HG03460 (cell line): ENCODE data around the gene FOXA3.
A peak's percentile ranks its signal among the peaks of the same experiment; 100 is the strongest.
"Not testable (repeated sequence)": the region's sequence is repeated elsewhere in the genome, so short reads cannot be mapped to it uniquely, and the experiment has no call there.

ENCODE experiments used
- ATAC-seq: cut with Tn5 transposase; IDR thresholded peaks from one replicate; pipeline ENCODE4 v1.9.1; 2021; ENCODE audit not compliant: unreplicated experiment

The FOXA3 gene

DNA sequence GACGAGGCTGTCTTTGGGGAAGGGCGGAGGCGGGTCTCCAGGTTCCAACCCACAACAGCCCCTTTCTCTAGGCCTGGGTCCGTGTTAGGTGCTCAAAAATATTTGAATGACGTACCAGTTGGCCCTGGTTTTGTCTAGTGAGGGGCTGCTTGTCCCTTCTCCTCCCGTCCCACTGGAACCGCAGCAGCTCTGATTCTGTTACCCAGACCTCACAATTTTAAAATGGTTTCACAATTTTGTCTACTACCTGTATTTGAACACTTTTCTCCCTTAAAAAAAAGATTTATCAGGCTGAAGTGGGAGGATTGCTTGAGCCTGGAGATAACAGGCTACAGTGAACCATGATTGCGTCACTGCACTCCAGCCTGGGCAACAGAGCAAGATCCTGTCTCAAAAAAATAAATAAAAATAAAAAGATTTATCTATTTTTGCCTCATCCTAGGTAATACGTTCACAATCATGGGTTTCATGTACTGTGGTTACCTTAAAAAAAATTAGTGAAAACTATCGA, 23.1 kb downstream of the FOXA3 start:
- no peak for ATAC-seq

DNA sequence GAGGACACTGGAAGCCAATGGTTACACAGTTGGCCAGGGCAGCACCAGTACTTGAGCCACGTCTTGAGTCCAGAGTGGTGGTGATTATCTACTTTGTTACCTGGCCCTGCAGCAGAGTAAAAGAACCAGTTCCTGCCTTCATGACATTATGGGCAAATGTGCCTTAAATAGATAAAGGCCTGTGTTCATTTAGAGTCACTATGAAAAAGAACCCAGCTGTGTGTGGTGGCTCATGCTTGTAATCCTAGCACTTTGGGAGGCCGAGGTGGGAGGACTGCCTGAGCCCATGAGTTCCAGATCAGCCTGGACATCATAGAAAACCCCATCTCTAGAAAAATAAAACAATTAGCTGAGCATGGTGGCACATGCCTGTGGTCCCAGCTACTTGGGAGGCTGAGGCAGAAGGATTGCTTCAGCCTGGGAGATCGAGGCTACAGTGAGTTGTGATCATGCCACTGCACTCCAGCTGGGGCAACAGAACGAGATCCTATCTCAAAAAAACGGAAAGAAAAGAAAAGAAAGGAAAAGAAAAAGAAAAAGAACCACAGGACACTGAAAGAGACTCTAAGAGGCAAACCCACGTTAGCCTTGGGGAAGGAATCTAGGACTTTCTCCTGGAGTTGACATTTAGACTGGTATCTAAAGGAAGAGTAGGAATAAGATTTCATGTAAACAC, 25.2 kb downstream of the FOXA3 start:
- no peak for ATAC-seq

DNA sequence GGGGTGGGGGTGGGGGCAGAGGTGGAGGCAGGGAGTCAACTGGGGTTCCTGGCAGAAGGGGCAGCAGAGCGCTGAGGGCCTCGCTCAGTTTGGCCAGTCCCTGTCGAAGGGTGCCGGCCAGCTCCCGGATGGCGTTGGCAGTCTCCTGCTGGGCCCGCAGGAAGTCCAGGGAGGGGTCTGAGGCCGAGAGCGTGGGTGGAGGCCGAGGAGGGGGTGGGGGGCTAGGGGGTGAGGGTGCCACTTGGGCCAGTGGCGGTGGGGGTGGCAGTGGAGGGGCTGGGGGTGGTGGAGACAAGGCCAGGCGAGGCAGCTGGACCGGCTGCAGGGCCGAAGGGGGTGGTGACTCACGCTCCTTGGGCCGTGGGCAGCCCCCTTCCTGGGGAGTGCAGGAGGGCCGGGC, 26.8 kb downstream of the FOXA3 start:
- ATAC-seq, result no peak

DNA sequence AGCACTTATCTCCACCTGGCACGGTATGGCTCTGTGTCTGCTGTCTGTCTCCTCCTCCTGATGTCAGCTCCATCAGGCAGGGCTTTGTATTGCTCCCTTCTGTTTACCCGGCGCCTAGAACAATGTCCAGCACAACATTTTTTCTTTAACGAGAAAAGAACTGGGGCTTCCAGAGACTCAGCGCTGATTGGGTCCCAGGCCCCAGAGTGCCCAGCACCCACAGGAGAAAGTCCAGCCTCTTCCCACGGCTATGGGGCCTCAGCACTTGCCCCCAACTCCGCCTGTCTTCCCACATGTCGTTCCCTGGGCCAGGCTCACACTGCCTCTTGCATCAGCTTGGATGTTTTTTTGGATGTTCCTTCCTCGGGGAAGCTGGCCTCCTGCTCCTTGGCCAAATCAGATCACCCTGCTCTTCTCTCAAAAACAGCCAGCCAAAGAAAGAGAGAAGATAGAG, 31.4 kb downstream of the FOXA3 start:
- ATAC-seq, result no peak

DNA sequence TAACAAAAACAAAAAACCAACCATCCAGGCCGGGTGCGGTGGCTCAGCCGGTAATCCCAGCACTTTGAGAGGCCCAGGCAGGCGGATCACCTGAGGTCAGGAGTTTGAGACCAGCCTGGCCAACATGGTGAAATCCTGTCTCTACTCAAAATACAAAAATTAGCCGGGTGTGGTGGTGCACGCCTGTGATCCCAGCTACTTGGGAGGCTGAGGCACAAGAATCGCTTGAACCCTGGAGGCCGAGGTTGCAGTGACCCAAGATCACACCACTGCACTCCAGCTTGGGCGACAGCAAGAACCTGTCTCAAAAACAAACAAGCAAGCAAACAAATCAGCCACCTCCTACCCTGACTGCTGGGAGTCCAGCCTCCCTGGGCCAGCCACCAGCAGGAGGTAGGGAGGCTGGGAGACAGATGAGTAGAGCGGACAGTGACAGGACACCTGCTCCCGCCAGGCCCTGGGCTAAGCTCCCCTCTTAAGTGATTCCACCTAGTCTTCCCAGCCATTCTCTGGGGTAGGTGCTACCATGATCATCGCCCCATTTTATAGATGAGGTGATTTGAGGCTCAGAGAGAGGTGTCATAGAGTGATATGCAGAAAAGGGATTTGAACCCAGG, 32.0 kb downstream of the FOXA3 start:
- not testable (repeated sequence) for ATAC-seq

DNA sequence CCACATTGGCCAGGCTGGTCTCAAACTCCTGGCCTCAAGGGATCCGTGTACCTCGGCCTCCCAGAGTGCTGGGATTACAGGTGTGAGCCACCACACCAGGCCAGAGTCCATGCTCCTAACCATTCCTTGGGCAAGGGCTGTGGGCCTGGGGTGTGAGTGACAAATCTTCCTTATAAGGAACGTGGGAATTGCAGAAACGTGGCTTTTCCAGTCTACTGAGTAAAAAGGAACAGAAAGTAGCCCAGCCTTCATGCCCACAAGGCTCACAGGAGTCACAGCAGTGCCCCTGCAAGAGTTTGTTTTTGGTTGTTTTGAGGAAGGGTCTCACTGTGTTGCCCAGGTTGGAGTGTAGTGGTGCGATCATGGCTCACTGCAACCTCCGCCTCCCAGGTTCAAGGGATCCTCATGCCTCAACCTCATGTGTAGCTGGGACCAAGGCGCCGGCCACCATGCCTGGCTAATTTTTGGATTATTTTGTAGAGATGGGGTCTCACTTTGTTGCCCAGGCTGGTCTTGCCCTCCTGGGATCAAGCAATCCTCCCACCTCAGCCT, 33.2 kb downstream of the FOXA3 start:
- ATAC-seq, result no peak

DNA sequence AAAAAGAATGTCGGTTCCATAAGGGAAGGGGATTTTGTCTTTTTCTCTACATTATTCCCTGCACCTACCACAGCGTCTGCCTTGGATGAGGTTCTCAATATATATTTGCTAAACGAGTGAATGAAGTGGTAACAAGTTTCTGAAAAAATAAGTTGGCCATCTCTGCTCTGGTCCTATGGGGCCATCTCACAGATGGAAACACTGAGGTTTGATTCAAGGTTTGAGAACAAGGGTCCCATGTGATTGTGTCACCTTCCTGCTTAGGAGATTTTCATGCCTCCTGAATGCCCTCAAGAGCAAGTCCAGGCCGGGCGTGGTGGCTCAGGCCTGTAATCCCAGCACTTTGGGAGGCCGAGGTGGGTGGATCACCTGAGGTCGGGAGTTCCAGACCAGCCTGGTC, 35.1 kb downstream of the FOXA3 start:
- no peak for ATAC-seq

DNA sequence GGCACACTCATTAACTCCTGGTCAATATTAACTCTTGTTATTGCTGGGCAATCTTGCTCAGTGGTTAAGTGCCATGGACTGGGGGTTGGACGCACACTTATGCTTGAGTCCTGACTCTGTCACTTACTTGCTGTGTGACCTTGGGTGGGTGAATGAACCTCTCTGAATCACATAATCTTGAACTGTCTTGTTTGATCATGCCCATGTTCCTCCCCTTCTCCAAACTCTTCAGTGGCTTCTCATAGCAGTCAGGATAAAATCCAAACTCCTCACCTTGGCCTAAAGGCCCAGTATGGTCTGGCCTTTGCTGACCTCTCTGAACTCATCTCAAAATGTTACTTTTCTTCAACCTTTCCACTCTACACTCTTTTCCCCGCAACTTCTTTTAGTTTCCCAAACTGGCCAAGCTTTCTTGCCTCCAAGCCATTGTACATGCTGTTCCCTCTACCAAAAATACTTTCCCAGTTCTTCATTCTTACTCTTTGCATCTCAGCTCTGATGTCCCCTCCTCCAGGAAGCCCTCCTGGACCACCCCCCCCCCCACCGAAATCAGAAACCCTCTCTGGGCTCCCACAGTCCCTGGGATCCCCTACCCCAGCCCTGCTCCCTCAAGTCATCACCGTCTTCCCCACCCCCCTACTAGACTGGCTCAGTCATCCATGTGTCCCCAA, 35.9 kb downstream of the FOXA3 start:
- no peak for ATAC-seq

DNA sequence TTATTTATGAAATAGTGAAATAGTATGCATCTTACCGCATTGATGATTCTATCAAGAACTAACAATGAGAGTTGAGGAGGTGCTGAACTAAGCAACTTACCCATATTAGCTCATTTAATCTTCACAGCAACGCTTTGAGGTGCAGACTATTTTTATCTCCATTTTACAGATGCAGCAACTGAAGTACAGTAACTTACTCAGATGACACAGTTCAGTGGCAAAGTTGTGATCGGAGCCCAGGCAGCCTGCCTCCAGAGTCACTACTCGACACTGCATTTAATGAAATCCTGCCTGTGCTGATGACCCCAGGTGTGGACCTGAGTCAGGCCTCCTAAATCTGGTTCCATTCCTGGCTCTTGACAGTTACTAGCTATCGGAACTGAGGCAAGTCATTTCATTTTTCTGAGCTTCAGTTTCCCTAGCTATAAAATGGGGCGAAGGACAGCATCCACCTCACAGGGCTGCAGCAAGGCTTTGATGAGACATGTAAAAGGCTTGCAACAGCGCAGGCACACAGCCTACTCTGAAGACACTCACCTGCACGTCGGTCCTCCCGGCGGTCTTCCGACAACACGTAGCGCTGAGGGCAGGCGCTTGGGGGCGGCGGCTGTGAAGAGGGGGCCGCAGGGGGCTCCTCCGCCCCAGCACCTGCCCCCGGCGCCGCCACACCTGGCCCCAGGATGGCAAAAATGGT, 36.8 kb downstream of the FOXA3 start:
- ATAC-seq, result no peak

DNA sequence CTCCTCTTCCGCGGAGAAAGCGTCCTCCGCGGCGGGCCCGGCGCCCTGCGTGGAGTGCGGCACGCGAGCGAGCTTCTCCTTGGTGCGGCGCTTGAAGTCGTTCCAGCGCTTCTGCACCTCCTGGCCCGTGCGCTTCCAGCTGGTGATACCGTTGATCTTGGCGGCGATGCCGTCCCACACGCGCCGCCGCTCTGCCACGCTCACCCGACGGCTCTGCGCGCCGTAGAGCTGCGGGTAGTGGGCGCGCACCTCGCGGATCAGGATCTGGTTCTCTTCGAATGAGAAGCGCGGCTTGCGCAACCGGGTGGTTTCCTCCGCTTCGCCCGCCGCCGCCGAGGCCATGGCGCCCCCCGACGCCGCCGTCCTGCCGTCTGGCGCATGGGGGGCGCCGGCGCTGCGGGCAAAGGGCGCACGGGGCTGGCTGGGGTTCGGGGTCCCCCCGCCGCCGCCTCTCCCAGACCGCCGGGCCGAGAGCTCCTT, 37.3 kb downstream of the FOXA3 start:
- no peak for ATAC-seq

DNA sequence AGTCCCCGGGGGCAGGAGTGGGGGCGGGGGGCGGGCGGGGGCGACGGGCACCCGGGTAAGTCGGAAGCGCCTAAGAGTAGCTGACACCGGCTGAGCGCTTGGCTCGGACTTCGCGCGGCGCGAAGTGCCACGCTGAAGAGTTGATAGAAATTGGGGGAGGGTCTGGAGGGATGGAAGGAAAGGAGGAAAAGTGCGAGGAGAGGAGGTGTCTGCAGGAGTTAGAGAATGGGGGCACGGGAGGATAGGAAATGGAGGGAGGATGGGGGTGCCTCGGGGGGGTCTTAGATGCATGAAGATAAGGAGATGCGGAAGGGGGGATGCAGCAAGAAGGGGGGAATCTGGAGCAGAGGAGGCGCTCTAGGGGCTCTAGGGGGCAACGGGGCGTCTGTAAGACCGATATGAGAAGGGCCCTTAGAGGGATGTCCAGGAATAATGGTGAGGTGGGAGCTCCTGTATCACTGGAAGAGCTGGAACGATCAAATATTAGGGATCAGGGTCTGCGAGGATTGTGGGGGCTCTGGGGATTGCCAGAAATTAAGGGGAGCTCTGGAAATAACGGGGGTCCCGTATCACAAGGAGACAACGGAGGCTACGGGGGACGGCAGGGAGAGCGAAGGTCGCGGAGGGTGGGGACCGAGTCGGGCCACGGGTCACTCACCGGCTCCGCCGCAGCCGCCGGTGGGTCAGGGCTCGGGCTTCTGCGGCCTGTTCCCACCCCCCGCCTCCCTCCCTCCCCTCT, 38.0 kb downstream of the FOXA3 start, which contains the start of gene MYPOP:
TSS of gene MYPOP (minus strand) at position 702 of the 739 bp plus-strand sequence. CDS start 840 bp downstream, outside the sequence.
- ATAC-seq, result peak; percentile 2

DNA sequence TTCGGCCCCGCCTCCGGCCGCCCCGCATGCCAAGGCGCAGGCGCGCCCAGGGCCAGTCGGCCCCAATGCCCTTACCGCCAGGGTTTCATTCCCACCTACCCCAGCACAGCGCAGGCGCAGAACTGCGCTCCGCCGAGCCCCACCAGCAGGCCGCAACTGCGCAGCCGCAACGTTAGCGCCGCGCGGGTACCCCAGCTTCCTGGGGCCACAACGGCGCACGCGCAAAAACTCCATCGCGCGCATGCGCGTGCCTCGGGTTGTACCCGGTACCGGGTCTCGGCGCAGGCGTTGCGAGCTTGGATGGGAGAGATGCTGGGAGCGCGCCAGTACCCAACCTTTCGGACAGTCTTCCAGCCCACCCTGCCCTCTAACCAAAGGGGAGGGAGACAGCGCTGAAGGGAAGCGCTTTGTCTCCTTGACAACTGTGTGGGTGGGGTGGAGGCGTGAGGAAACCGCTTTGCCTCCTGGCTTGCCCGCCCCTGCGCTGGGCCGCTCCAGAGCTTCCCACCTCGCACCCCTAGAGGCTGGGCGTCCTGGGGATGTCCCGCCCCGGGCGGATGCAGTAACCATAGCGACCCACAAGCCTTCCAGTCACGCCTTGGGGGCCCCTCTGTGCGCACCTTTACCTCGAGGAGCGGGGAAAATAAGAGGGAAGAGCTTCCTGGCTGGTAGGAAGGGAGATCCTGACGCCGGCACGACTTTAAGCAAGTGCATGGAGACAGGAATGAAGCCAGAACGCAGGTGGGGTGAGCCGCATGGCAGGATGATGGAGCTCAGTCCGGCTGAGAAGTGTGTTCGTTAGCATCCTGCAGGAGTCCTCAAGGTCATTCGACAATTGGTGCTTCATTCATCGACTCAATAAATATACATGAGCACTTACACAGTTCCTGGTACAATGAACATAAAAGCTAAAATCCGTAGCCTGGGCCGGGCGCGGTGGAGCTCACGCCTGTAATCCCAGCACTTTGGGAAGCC, 38.8 kb downstream of the FOXA3 start:
- ATAC-seq, result peak; percentile 69

DNA sequence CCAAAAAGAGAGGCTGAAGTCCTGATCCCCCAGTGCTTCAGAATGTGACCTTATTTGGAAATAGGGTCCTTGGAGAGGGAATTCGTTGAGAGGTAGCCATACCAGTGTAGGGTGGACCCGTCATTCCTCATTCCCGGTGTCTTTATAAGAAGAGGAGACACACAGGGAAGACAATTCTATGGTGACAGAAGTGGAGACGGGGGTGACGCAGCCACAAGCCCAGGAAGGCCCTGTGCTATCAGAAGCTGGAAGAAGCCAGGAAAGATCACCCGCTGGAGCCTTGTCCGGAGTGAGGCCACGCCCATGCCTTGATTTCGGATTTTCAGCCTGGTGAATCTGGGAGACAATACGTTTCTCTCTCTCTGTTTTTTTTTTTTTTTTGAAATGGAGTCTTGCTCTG, 40.9 kb downstream of the FOXA3 start:
- ATAC-seq, result no peak

DNA sequence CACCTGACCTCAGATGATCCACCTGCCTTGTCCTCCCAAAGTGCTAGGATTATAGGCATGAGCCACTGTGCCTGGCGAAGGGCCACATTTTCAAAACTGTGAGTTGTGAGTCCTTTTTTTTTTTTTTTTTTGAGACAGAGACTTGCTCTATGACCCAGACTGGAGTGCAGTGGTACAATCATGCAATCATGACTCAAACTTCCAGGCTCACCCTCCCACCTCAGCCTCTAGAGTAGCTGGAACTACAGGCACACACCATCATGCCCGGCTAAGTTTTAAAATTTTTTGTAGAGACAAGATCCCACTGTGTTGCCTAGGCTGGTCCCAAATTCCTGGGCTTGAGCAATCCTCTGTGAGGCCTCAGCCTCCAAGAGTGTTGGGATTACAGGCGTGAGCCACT, 42.1 kb downstream of the FOXA3 start:
- ATAC-seq, result no peak

DNA sequence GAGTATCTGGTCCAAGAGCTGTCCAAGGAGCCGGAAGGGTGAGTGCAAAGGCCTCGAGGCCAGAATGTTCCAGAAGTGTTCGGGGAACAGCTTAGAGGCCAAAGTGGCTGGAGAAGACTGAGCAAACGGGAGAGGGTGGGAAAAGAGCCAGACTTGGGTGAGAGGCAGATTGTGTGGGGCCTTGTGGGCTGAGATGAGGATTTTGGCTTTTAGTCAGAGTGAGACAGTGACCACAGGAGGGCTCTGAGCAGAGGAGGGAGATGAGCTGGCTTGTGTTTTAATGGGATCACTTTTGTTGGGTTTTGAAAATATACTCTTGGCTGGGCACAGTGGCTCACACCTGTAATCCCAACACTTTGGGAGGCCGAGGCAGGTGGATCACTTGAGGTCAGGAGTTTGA, 44.8 kb downstream of the FOXA3 start:
- no peak for ATAC-seq

DNA sequence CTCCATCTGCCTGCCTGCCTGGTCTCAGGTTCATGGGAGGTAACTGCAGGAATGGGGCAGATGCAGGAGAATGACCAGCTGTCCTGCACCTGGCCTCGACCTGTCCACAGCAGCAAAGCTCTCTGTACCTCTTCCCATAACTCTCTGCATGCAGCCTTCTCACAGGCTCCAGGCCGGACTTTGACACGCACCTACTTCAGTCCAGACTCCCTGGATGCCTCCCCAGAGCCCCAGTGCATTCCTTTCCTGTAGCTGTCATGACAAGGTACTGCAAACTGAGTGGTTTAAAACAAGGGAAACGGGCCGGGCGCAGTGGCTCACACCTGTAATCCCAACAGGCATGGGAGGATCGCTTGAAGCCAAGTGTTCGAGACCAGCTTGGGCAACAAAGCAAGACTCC, 47.2 kb downstream of the FOXA3 start:
- no peak for ATAC-seq

DNA sequence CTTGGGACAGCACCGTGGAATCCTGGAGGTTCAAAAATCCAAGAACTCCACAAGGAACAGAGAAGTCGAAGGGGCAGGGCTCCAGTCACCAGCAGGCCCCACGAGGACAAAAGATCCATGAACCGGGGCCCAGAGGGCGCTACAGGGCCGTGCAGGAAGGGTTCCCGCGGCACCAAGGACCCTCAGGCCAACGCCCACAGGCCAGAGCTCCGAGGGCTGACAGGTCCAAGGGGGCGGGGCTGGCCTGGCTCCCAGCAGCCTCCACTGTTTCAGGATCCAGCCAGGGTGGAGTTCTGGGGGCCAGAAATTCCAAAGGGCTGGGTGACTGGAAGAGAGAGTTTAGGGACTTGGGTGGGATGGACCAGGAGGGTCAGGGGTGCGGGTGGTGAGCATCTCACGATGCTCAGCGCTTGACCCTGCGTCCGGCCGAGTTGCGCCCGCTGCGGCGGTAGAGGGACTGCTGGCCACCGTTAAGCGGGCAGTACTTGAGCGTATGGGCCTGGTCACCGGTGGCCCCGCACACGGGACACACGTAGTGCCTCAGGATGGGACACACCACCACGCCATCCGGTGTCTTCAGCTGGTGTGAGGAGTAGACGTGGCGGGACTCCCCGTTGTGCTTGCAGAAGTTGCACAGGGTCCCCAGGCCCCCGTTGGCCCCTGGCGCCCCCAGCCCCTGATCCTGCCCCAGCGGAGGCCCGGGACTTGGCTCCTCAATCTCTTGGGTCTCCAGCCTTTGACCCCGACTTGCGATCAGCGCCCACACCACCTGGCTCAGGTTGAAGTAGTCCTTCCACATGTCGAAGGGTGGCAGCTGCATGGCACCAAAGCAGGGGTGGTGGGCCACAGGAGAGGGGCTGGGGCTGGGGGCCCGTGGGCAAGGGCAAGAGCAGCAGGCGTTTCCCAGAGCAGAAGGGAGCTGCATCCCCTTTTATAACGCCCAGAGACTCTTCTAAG, 50.0 kb downstream of the FOXA3 start, which contains the start of gene NANOS2:
TSS of gene NANOS2 (minus strand) at position 905 of the 957 bp plus-strand sequence. CDS start at position 820, 85 bp downstream.
- no peak for ATAC-seq
